ENCODE data around the gene ATP2B3.

ATP2B3 gene

DNA sequence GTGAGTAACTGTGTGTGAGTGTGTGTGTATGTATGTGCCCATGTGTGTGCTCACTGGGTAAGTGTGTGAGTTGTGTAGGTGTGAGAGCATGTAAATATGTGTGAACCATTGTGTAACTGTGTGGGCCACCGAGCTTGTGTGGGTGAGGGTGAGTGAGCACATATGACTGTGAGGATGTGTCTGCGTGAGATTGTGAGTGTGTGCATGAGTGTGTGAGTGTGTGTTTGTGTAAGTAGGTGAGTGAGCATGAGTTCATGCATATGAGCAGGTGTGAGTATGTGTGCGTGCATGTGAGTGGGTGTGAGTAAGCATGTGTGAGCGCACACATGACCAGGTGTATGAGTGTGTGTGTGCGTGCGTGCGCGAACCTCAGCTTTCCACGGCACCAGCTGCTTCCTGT lies 1.4 kb upstream of the ATP2B3 start:
- no peak overlapping the region for H3K9ac ChIP-seq
- no peak overlapping the region for H3K4me3 ChIP-seq (IDR thresholded peaks at IDR 0.05; ENCODE audit: insufficient read depth, low read depth, low read length)
- TF ChIP-seq, protein P1, sequence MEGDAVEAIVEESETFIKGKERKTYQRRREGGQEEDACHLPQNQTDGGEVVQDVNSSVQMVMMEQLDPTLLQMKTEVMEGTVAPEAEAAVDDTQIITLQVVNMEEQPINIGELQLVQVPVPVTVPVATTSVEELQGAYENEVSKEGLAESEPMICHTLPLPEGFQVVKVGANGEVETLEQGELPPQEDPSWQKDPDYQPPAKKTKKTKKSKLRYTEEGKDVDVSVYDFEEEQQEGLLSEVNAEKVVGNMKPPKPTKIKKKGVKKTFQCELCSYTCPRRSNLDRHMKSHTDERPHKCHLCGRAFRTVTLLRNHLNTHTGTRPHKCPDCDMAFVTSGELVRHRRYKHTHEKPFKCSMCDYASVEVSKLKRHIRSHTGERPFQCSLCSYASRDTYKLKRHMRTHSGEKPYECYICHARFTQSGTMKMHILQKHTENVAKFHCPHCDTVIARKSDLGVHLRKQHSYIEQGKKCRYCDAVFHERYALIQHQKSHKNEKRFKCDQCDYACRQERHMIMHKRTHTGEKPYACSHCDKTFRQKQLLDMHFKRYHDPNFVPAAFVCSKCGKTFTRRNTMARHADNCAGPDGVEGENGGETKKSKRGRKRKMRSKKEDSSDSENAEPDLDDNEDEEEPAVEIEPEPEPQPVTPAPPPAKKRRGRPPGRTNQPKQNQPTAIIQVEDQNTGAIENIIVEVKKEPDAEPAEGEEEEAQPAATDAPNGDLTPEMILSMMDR (conservative IDR thresholded peaks at IDR 0.05; ENCODE audit: low read depth, low read length), result no peak
- H3K4me2 ChIP-seq, result no peak overlapping the region
- H3K27me3 ChIP-seq (ENCODE audit: insufficient read depth, low read depth), result peaks cover 14% of the 10 kb centered on the region; the same call in 1 of the 2 replicates
- no peak overlapping the region for H3K27ac ChIP-seq
- H3K4me1 ChIP-seq (ENCODE audit: low read depth, poor library complexity, severe bottlenecking), result no peaks in the 10 kb centered on the region
- H4K20me1 ChIP-seq (ENCODE audit: insufficient read depth), result no peaks in the 10 kb centered on the region
- no peak overlapping the region for H2AFZ ChIP-seq (ENCODE audit: low read depth)
- no peaks in the 10 kb centered on the region for H3K79me2 ChIP-seq (ENCODE audit: insufficient read depth, low read depth)
- H3K36me3 ChIP-seq (ENCODE audit: insufficient read depth), result no peaks in the 10 kb centered on the region

DNA sequence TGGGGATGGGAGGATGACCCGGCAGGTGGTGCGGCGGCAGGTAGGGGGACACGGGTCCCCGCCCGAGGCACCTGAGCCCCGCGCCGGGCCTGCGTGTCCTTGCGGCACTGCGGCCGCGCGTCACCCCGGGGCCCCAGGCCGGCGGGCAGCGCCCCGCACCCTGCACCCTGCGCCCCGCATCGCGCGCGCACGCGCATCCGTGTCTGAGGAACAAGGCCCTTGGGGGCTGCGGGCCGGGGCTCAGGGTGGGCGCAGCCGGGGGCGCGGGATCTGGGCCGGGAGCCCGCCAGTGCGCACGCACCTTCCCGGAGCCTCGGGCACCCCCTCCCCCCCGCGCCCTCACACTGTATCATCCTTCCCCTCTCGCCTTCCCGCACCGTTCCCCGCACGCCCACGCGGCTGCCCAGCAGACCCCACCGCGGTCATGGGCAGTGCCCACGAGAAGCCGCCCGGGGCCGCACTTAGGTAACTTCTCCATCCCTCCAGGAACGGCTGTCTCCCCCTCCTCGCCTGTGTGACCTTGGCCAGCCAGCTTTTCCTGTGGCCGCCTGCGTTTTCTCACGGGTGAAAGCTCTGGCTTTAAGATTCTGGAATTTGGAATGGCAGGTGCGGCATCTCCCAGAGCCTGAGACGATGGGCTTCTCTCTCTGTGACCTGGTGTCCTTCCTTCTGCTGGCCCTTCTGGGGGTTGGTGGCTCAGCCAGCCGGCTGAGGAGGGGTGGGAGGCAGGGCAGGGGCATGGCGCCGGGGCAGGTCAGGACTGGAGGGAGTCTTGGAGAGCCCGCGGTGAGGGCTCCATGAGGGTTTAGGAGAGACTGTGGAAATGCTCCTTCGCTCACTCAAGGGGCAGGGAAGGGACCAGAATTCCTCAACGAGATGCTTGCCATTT lies 748 bp downstream of the ATP2B3 start:
- H3K9ac ChIP-seq, result no peak overlapping the region
- H3K27ac ChIP-seq, result no peak overlapping the region
- H3K4me1 ChIP-seq (ENCODE audit: low read depth, poor library complexity, severe bottlenecking), result no peaks in the 10 kb centered on the region
- H4K20me1 ChIP-seq (ENCODE audit: insufficient read depth), result no peaks in the 10 kb centered on the region
- H3K79me2 ChIP-seq (ENCODE audit: insufficient read depth, low read depth), result no peaks in the 10 kb centered on the region
- no peak overlapping the region for H2AFZ ChIP-seq (ENCODE audit: low read depth)
- no peak overlapping the region for H3K4me3 ChIP-seq (IDR thresholded peaks at IDR 0.05; ENCODE audit: insufficient read depth, low read depth, low read length)
- H3K36me3 ChIP-seq (ENCODE audit: insufficient read depth), result no peaks in the 10 kb centered on the region
- TF ChIP-seq, protein P1 (conservative IDR thresholded peaks at IDR 0.05; ENCODE audit: low read depth, low read length), result no peak
- no peak overlapping the region for H3K4me2 ChIP-seq
- peaks cover 15% of the 10 kb centered on the region; the same call in 1 of the 2 replicates for H3K27me3 ChIP-seq (ENCODE audit: insufficient read depth, low read depth)

DNA sequence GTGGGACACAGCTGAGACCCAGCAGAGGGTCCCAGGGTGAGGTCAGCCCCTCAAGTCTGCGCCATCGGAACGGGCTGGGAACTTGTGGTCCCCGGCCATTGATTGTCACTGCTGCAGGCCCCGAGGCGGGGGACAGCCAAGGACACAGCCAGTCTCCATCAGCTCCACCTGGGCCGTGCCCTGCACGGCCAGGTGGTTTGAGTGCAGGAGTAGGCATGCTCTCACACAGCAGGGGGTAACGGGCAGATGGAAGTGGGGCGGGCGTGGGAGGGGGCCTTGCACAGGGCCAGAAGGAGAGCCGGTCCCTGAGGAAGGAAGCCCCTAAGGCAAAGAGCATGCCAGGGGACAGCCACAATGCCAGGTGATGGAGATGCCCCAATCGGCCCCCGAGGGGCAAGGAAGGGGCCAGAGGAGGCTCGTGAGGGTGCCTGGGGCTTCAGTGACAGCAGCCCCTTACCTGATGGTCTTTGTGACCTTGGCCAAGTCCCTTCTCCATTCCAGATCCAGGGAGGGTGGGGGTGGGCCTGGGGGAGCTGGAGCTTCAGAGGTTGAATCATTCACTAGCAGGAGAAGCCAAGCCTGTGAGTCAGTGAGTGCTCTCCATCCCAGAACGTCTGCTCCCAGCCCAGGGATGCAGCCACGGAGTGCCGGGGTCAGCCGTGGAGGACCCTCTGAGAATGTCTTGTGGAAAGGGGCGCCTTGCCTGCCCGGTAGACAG lies 2.3 kb downstream of the ATP2B3 start:
- Histone ChIP-seq H3K27ac (no peak overlapping the region), H3K4me3 (IDR thresholded peaks at IDR 0.05; ENCODE audit: insufficient read depth, low read depth, low read length) (no peak overlapping the region)

DNA sequence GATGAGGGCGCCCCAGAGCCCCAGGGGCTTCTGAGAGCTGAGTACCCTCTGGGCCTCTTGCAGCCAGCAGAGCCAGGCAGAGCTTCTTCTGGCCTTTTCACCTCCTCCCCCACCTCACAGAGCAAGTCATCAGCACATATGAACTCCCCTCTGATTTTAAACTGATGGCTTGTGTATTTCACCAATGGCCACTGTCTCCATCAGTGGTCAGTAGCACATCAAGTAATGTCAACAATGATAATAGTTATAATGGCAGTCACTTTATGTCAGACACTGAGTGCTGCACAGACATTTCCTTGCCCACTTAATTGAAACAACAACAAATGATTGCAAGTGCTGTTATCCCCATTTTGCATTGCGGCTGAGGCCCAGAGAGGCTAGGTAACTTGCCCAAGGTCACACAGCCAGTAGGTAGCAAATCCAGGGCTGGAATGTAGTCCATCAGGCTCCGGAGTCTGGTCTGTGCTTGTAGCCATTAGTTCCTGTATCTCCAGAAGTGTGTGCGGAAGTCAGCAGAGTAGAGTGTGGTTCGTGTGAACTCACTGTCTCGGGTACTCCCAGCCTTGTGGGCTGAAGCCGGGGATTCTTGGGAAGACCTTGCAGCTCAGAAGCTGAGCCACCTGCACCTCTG lies 3.0 kb downstream of the ATP2B3 start:
- Histone ChIP-seq H3K79me2 (ENCODE audit: insufficient read depth, low read depth) (no peaks in the 10 kb centered on the region), H4K20me1 (ENCODE audit: insufficient read depth) (no peaks in the 10 kb centered on the region), H2AFZ (ENCODE audit: low read depth) (no peak overlapping the region), H3K4me2 (no peak overlapping the region), H3K36me3 (ENCODE audit: insufficient read depth) (no peaks in the 10 kb centered on the region), H3K9ac (no peak overlapping the region), H3K27me3 (ENCODE audit: insufficient read depth, low read depth) (peaks cover 22% of the 10 kb centered on the region; the same call in 1 of the 2 replicates), H3K4me1 (ENCODE audit: low read depth, poor library complexity, severe bottlenecking) (no peaks in the 10 kb centered on the region), H3K27ac (no peak overlapping the region), H3K4me3 (IDR thresholded peaks at IDR 0.05; ENCODE audit: insufficient read depth, low read depth, low read length) (no peak overlapping the region)
- TF ChIP-seq, protein P1 (conservative IDR thresholded peaks at IDR 0.05; ENCODE audit: low read depth, low read length), result no peak

More for the DNA sequence above, 2.3 kb downstream of the ATP2B3 start:
- Histone ChIP-seq H2AFZ (ENCODE audit: low read depth) (no peak overlapping the region), H3K4me1 (ENCODE audit: low read depth, poor library complexity, severe bottlenecking) (no peaks in the 10 kb centered on the region), H4K20me1 (ENCODE audit: insufficient read depth) (no peaks in the 10 kb centered on the region), H3K4me2 (no peak overlapping the region), H3K9ac (no peak overlapping the region), H3K36me3 (ENCODE audit: insufficient read depth) (no peaks in the 10 kb centered on the region), H3K79me2 (ENCODE audit: insufficient read depth, low read depth) (no peaks in the 10 kb centered on the region), H3K27me3 (ENCODE audit: insufficient read depth, low read depth) (peaks cover 22% of the 10 kb centered on the region; the same call in 1 of the 2 replicates)
- TF ChIP-seq, protein P1 (conservative IDR thresholded peaks at IDR 0.05; ENCODE audit: low read depth, low read length), result no peak

Measured in KMS-11 (cell line).